ENCODE results near the gene ARV1.

DNA sequence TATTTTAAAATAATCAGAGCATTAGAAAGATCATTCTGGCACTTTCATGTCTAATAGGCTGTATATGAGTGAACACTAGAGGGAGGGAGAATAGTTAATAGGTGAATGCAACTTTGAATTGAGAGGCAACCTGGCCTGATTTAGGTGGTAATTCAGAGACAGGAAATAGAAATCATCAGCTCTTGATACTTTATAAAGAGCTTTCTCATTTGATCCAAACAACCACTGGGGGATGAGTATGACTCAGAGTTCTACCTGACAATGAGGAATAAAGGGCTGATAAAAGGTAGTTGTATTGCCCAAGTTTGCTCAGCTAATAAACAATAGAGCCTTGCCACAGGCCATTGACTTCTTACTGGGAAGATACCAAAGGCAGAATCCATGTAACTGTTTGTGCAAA, 66.4 kb downstream of the ARV1 start:
- TF ChIP-seq CTCF (conservative IDR thresholded peaks at IDR 0.05 in 1 of 2, IDR thresholded peaks at IDR 0.05 in 1 of 2; ENCODE audit: low read depth in 1 of 2, low read length in 2 of 2) (no peak), EZH2 (IDR thresholded peaks at IDR 0.05; ENCODE audit: low read length, missing control alignments) (no peak)
